ENCODE measurements around the gene GGCT. TPM values are rescaled to one million over a fixed set of nuclear protein-coding genes. Genes with fewer than 3 reads are reported as not detected.

GGCT gene
- total RNA-seq, 4 donors from 2014 or later, result 3.6 to 21.3 (median 16.5) TPM

DNA sequence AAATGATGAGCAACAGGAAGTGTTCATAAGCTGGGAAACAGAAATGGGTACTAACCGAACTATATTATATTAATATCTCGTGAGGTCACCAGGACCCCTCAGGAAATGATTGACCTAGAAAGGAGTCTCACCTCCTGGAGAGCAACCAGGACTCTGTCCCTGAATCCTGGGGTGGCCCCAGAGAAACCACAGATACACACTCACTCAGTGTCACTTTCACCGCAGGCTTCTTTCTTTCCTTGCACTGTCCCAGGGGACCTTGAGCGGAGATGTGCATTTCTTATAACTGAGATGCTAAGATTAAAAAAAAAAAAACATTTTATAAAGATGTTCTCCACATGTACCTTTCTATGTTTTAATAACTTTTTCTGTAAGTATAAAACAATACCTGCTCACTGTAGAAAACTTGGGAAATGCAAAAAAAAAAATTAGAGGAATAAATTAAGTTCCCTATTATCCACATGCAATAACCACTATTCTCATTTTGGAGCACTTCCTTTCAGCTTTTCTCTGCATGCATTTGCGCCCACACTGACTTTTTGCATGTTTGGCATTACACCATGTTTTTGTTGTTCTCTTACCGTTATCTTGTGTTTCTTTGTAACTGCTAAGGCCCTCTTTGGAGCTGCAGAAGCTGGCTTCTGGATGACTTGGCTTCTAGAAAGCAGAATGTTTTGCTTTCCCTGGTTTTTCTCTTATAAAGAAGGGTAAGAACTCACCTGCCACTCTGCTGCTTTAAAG is 41.1 kb downstream of the GGCT start:
- TF ChIP-seq EP300 (IDR thresholded peaks at IDR 0.05; ENCODE audit: low read depth), result no peak
- no peak for TF ChIP-seq POLR2A (IDR thresholded peaks at IDR 0.05)
- TF ChIP-seq POLR2AphosphoS5 (IDR thresholded peaks at IDR 0.05), result no peak
- TF ChIP-seq, protein P1, sequence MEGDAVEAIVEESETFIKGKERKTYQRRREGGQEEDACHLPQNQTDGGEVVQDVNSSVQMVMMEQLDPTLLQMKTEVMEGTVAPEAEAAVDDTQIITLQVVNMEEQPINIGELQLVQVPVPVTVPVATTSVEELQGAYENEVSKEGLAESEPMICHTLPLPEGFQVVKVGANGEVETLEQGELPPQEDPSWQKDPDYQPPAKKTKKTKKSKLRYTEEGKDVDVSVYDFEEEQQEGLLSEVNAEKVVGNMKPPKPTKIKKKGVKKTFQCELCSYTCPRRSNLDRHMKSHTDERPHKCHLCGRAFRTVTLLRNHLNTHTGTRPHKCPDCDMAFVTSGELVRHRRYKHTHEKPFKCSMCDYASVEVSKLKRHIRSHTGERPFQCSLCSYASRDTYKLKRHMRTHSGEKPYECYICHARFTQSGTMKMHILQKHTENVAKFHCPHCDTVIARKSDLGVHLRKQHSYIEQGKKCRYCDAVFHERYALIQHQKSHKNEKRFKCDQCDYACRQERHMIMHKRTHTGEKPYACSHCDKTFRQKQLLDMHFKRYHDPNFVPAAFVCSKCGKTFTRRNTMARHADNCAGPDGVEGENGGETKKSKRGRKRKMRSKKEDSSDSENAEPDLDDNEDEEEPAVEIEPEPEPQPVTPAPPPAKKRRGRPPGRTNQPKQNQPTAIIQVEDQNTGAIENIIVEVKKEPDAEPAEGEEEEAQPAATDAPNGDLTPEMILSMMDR (IDR thresholded peaks at IDR 0.05), result no peak
- 75 to 76% methylated on average over 6 of the region's 6 CpGs for WGBS, 2 donors (ENCODE audit: low coverage in 1 of 2)

DNA sequence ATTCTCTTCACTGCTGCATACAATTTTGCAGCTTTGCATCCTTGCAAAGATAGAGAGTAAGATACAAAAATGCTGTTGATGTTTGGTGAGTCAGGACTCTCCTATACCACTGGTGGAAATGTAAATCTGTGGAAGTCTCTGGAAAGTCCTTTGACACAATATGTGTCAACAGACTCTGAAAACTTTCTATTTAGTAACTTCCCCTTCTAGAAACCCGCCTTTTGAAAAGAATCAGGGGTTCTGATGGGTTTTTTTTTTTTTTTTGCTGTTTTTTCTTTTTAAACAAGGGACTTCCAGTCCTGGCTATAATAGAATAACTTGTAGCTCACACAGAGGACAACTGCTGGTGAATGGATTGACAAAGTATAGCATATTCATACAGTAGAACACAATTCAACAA is 42.5 kb downstream of the GGCT start:
- Histone ChIP-seq H3K4me3 (no peak overlapping the region), H3K9me3 (no peaks in the 10 kb centered on the region), H3K27me3 (no peaks in the 10 kb centered on the region), H3K4me1 (peaks cover 14 to 61% (median 39%) of the 10 kb centered on the region in 4 donors), H3K27ac (no peak overlapping the region), H3K36me3 (peaks cover 0 to 6% (median 0%) of the 10 kb centered on the region in 4 donors)
- DNase-seq, result no peak
- intact Hi-C loops (cut with DNase I; ENCODE audit: low total_unique reads), result no loop called here
- no peak for TF ChIP-seq POLR2AphosphoS5 (IDR thresholded peaks at IDR 0.05)
- TF ChIP-seq EP300 (IDR thresholded peaks at IDR 0.05; ENCODE audit: low read depth), result no peak
- TF ChIP-seq, protein P1 (IDR thresholded peaks at IDR 0.05), result no peak
- no peak for TF ChIP-seq POLR2A (IDR thresholded peaks at IDR 0.05)
- WGBS, 2 donors (ENCODE audit: low coverage in 1 of 2), result 74 to 88% methylated on average over 1 of the region's 1 CpG
- in situ Hi-C loops (cut with MboI; ENCODE audit: low pct_ligation_motif_present in 1 of 4, low pct_unique_long_range_greater_than_20kb in 1 of 4, low sequenced_read_pairs in 3 of 4), result loop anchor here in 1 of 4 donors (25.0 kb wide), 1 partner anchor 175 kb away; the partner anchor contains the start of gene ZNRF2

More for the DNA sequence above, 41.1 kb downstream of the GGCT start:
- intact Hi-C loops (cut with DNase I; ENCODE audit: low total_unique reads), result no loop called here
- H3K4me1 ChIP-seq, result peaks cover 14 to 63% (median 40%) of the 10 kb centered on the region in 4 donors
- H3K27ac ChIP-seq, result peak overlapping the region in 1 of 4 donors; percentile 18
- no peak for DNase-seq
- H3K9me3 ChIP-seq, result no peaks in the 10 kb centered on the region
- H3K36me3 ChIP-seq, result no peaks in the 10 kb centered on the region
- H3K27me3 ChIP-seq, result no peaks in the 10 kb centered on the region
- in situ Hi-C loops (cut with MboI; ENCODE audit: low pct_ligation_motif_present in 1 of 4, low pct_unique_long_range_greater_than_20kb in 1 of 4, low sequenced_read_pairs in 3 of 4), result loop anchor here in 1 of 4 donors (25.0 kb wide), 1 partner anchor 176 kb away; the partner anchor contains the start of gene ZNRF2
- no peak overlapping the region for H3K4me3 ChIP-seq

DNA sequence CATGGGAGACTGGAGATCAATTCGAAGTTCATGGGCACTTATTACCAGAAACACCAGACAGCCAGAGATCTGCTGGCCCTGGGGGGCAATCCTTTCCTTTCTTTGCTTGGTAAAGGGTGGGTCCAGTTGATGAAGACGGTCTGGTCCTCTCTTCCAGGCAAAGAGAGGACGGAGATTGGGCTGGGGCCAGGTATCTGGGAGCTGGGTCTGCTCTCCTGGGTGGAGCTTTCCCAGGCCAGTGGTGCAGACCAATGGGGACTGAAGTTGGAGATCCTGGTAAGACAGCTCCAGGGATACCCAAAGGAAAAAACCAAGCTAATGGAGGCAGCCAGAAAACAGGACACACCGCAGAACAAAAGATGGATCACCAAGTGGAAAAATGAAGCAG is 44.4 kb downstream of the GGCT start:
- intact Hi-C loops (cut with DNase I; ENCODE audit: low total_unique reads), result no loop called here
- peak overlapping the region; percentile 55 to 74 (median 71) for H3K27ac ChIP-seq
- in situ Hi-C loops (cut with MboI; ENCODE audit: low pct_ligation_motif_present in 1 of 4, low pct_unique_long_range_greater_than_20kb in 1 of 4, low sequenced_read_pairs in 3 of 4), result loop anchor here in 1 of 4 donors (25.0 kb wide), 1 partner anchor 173 kb away; the partner anchor contains the start of gene ZNRF2

More for the DNA sequence above, 44.4 kb downstream of the GGCT start:
- Histone ChIP-seq H3K4me1 (peaks cover 8 to 41% (median 23%) of the 10 kb centered on the region in 4 donors), H3K27me3 (no peaks in the 10 kb centered on the region), H3K9me3 (no peaks in the 10 kb centered on the region), H3K4me3 (no peak overlapping the region), H3K36me3 (peaks cover 0 to 17% (median 2%) of the 10 kb centered on the region in 4 donors)
- 49 to 50% methylated on average over 1 to 4 of the region's 4 CpGs for WGBS, 2 donors (ENCODE audit: low coverage in 1 of 2)
- TF ChIP-seq, protein P1 (IDR thresholded peaks at IDR 0.05), result no peak
- TF ChIP-seq EP300 (IDR thresholded peaks at IDR 0.05; ENCODE audit: low read depth), result no peak
- no peak for TF ChIP-seq POLR2AphosphoS5 (IDR thresholded peaks at IDR 0.05)
- TF ChIP-seq POLR2A (IDR thresholded peaks at IDR 0.05), result no peak
- no peak for DNase-seq
